Heart right ventricle (tissue), 16 donors: Measurements from ENCODE around the gene PCCA. TPM values are rescaled to one million over a fixed set of nuclear protein-coding genes. Genes with fewer than 3 reads are reported as not detected.

Experiments
- ATAC-seq, 8 donors: fragments of 200-7000 bp; cut with Tn5 transposase; one replicate each; pipeline ENCODE4 v1.9.1; 2020; ENCODE audit warnings: mild to moderate bottlenecking in 8 of 8, moderate library complexity in 8 of 8, moderate number of reproducible peaks in 1 of 8
- DNase-seq, 2 donors: peaks; one replicate each; pipeline ENCODE4 v3.0.0-alpha.2; 2020
- H3K27ac ChIP-seq, 10 donors: fragments of 200-600 bp; sonication (generic) in 2 of 10; one replicate each; pipeline versions ENCODE4 v1.5.0 to v1.8.0; 2020 to 2022; ENCODE audit warnings: mild to moderate bottlenecking in 3 of 10
- H3K27me3 ChIP-seq, 7 donors: fragments of 200-600 bp; one replicate each; pipeline ENCODE4 v1.8.0; 2021 to 2022; ENCODE audit warnings: mild to moderate bottlenecking in 2 of 7
- H3K36me3 ChIP-seq, 9 donors: fragments of 200-600 bp; sonication (generic) in 1 of 9; one replicate each; pipeline versions ENCODE4 v1.5.0 to v1.8.0; 2020 to 2022; ENCODE audit warnings: mild to moderate bottlenecking in 2 of 9
- H3K4me1 ChIP-seq, 9 donors: fragments of 200-600 bp; sonication (generic) in 1 of 9; one replicate each; pipeline versions ENCODE4 v1.5.0 to v1.8.0; 2020 to 2022; ENCODE audit warnings: mild to moderate bottlenecking in 4 of 9
- H3K4me3 ChIP-seq, 10 donors: fragments of 200-600 bp; sonication (generic) in 2 of 10; one replicate each; pipeline versions ENCODE4 v1.5.0 to v1.8.0; 2020 to 2022; ENCODE audit warnings: mild to moderate bottlenecking in 7 of 10, moderate library complexity in 2 of 10
- H3K9me3 ChIP-seq, 11 donors: fragments of 200-600 bp in 10 of 11; sonication (generic) in 2 of 11; one replicate each; pipeline versions ENCODE4 v1.5.0 to v1.8.0; 2013 to 2022; ENCODE audit warnings: mild to moderate bottlenecking in 2 of 11, control low read depth in 1 of 11, moderate library complexity in 1 of 11
- WGBS, 2 donors: extraction: QIAGEN DNeasy Blood & Tissue Kit; methylation state at CpG; one replicate each; pipeline ENCODE4 v1.1.7; 2013; ENCODE audit warnings: inconsistent platforms in 1 of 2; 5-methylcytosine and 5-hydroxymethylcytosine counted together
- intact Hi-C, 10 donors: fragments of 100-400 bp; cut with DNase I; formaldehyde crosslinking; loops; one replicate each; pipeline versions ENCODE4 v1.11.1 to v1.14.2; 2022
- polyA plus RNA-seq, 2 donors: library from polyadenylated mRNA; stranded (reverse); fragments of 200-250 nt; gene quantifications; one replicate each; pipeline ENCODE4 v1.2.3, GENCODE V29; 2013
- total RNA-seq, 10 donors: library from RNA; stranded (reverse); fragmentation: NEBNext Ultra II Directional in 3 of 10; extraction: Animal tissue kit (Norgen Biotek cat#: 25700) in 3 of 10; gene quantifications; one replicate each; pipeline versions ENCODE4 v1.2.1 to v1.2.4, GENCODE V29; 2021 to 2023
- TF ChIP-seq, protein P1 (sequence below), 9 donors: fragments of 200-600 bp; sonication (generic) in 2 of 9; IDR thresholded peaks; one replicate each; pipeline versions ENCODE4 v1.5.0 to v1.8.0; 2021 to 2022; ENCODE audit warnings: antibody characterized with exemption in 9 of 9, mild to moderate bottlenecking in 5 of 9, moderate library complexity in 1 of 9
- donor health status: Arrhythmogenic right ventricular cardiomyopathy.
- donor health status: ischemic (EF 13 %, LVEDD 7.1; RV severe dilation, severe dysfunction).
- donor health status: healthy with polysubstance abuse.
- donor health status: DM: no; HTN: yes; CAD: no.
- donor health status: DM: no; HTN: no; CAD: no.
- donor health status: ischemic (EF 25% LVEDD 6.9; RV normal size, moderate dysfunction).
- donor health status: ischemic (EF 25% LVEDD 5.7; RV mildly dilated, moderate dysfunction).
- donor health status: healthy.
- donor health status: DM: yes; HTN: yes; CAD: no.
- donor health status: Ischemic cardiomyopathy.
- donor health status: ischemic (EF 35%, LVEDD 5.7; RV mildly dilated, moderate dysfunction).
- donor health status: nonischemic (EF 11% LVEDD 7.7; RV severe dilation, severe dysfunction).
- donor health status: DM: yes; HTN: yes; CAD: no.
- donor health status: PGD.
- donor health status: ischemic (EF 29% LVEDD 5.4; RV normal size, mild dysfunction).
- donor health status: nonischemic (EF 23%, LVEDD 6.1; RV moderate dilation, normal function).

PCCA gene
- total and polyA plus RNA-seq, 12 donors: 21.2 to 71.9 (median 60.7) TPM

DNA sequence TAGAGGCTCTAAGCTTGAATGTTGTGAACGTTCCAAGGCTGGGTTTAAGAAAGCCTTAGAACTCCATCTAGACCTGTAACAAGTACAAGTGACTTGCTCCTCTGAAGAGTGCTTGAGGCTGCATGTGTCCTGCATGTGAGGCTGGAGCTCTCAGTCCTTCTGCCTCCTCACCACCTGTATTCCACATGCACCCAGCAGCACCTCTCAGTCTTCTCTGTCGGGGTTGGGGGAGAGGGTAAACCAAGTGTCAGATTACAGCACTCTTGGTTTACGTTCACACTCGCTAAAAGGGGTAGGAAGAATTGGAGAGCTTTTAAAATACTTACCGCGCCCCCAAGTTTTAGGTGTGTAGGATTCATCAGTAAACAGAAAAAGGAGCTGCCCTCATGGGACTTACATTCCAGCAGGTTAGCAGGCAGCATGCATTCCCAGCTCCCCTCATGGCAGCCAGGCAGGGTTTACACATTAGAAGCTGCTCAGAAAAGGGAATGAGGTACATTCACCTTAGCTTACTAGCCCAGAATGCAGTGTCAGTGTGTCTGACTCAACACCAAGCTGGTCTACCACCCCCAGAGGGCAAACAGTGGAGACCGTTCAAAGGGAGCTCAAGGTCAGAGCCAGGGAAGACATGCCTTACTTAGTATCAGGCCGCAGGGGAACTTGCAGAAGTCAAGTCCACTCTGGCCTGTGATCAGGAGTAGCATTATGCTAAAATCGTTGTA, 248.1 kb downstream of the PCCA start:
- H3K27ac ChIP-seq: no peak overlapping the region
- peaks cover 0 to 4% (median 0%) of the 10 kb centered on the region in 9 donors for H3K4me1 ChIP-seq
- H3K27me3 ChIP-seq: no peaks in the 10 kb centered on the region
- ATAC-seq: no peak
- intact Hi-C loops: no loop called here
- H3K9me3 ChIP-seq: peaks cover 0 to 14% (median 0%) of the 10 kb centered on the region in 11 donors
- peaks cover 0 to 53% (median 7%) of the 10 kb centered on the region in 9 donors for H3K36me3 ChIP-seq
- TF ChIP-seq, protein P1, sequence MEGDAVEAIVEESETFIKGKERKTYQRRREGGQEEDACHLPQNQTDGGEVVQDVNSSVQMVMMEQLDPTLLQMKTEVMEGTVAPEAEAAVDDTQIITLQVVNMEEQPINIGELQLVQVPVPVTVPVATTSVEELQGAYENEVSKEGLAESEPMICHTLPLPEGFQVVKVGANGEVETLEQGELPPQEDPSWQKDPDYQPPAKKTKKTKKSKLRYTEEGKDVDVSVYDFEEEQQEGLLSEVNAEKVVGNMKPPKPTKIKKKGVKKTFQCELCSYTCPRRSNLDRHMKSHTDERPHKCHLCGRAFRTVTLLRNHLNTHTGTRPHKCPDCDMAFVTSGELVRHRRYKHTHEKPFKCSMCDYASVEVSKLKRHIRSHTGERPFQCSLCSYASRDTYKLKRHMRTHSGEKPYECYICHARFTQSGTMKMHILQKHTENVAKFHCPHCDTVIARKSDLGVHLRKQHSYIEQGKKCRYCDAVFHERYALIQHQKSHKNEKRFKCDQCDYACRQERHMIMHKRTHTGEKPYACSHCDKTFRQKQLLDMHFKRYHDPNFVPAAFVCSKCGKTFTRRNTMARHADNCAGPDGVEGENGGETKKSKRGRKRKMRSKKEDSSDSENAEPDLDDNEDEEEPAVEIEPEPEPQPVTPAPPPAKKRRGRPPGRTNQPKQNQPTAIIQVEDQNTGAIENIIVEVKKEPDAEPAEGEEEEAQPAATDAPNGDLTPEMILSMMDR (IDR thresholded peaks at IDR 0.05): no peak
- DNase-seq: no peak
- 87 to 92% methylated on average over 9 of the region's 9 CpGs for WGBS, 2 donors
- no peak overlapping the region for H3K4me3 ChIP-seq

DNA sequence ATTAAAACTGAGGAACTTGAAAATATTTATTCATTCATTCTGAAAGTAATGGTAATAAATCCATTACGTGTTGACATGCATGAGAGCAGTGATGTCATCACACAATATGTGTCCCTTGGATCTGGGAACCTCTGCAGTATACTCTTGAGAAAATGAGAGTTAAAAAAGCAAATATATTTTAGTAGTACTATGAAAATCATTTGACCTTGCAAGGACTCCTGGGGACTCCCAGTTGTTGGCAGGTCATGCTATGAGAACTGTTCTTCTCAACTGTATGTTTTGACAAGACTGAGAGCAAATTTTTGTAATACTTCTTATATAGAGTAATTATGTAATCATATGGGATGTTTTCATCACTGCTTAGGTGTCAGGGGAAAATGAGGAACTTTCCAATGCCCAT, 249.4 kb downstream of the PCCA start:
- peaks cover 0 to 55% (median 5%) of the 10 kb centered on the region in 9 donors for H3K36me3 ChIP-seq
- no peak overlapping the region for H3K27ac ChIP-seq
- H3K4me3 ChIP-seq: no peak overlapping the region
- H3K4me1 ChIP-seq: peaks cover 0 to 4% (median 0%) of the 10 kb centered on the region in 9 donors
- DNase-seq (no peak), ATAC-seq (no peak)
- peaks cover 0 to 14% (median 0%) of the 10 kb centered on the region in 11 donors for H3K9me3 ChIP-seq
- intact Hi-C loops: no loop called here
- WGBS, 2 donors: 79% methylated on average over 1 of the region's 1 CpG
- TF ChIP-seq, protein P1 (IDR thresholded peaks at IDR 0.05): no peak
- no peaks in the 10 kb centered on the region for H3K27me3 ChIP-seq

DNA sequence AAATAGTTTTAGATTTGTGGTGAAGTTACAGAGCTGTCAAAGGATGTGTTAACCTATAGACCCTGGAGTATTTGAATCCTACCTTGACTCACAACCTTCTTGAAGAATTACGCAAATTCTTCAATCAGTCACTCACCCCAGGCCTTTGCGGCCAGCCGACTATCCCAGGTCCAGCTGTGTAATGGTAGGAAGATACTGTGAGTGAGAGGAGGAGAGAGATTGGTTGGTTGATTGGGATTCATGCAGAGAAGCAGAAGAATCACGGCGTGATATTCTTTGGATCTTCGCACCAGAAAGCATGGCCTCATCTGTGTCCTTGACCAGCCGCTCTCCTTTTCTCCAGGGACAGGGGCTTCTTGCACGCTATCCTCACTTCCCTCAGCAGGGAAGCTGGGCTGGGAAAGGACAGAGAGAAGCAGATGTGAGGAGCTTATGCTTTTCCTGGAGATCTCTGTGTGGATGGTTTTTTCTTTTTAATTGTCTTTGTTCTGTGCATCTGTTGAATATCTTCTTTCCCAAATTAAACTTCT, 250.6 kb downstream of the PCCA start:
- Histone ChIP-seq H3K27ac (no peak overlapping the region), H3K4me1 (peaks cover 0 to 4% (median 0%) of the 10 kb centered on the region in 9 donors), H3K9me3 (peaks cover 0 to 10% (median 0%) of the 10 kb centered on the region in 11 donors), H3K36me3 (peaks cover 0 to 53% (median 4%) of the 10 kb centered on the region in 9 donors), H3K4me3 (no peak overlapping the region), H3K27me3 (no peaks in the 10 kb centered on the region)
- intact Hi-C loops: no loop called here
- no peak for ATAC-seq
- 94 to 96% methylated on average over 8 of the region's 8 CpGs for WGBS, 2 donors
- TF ChIP-seq, protein P1 (IDR thresholded peaks at IDR 0.05): no peak
- no peak for DNase-seq

DNA sequence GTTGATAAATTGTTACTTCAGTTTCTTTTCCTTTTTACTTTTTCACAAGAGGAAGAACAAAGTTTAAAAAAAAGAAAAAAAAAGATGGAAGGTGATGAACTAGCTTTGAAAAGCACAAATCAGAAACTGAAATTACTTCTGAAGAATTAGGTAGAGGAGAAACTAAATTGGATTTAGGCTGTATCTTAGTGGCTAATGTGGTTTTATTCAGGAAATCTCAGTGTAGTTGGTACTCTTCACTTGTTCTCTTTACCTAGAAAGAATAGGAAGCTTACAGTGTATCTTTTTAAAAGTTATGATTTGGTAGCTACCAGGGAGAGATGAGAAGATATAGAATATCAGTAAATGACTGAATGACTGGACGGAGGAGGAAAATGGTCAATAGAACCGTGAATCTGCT, 252.0 kb downstream of the PCCA start:
- no peak overlapping the region for H3K27ac ChIP-seq
- H3K36me3 ChIP-seq: peaks cover 0 to 46% (median 8%) of the 10 kb centered on the region in 9 donors
- DNase-seq (no peak), ATAC-seq (no peak)
- H3K4me1 ChIP-seq: peaks cover 0 to 4% (median 0%) of the 10 kb centered on the region in 9 donors
- no peak overlapping the region for H3K4me3 ChIP-seq
- TF ChIP-seq, protein P1 (IDR thresholded peaks at IDR 0.05): no peak
- H3K27me3 ChIP-seq: no peaks in the 10 kb centered on the region
- peaks cover 0 to 15% (median 0%) of the 10 kb centered on the region in 11 donors for H3K9me3 ChIP-seq
- WGBS, 2 donors: 95 to 96% methylated on average over 2 of the region's 2 CpGs
- intact Hi-C loops: no loop called here
